IPS-15b (cell line): Measurements from ENCODE around the gene RAB6B.

Experiments
- H3K27me3 ChIP-seq: one replicate; pipeline ENCODE4 v1.6.1; 2013; ENCODE audit warnings: low read length; ENCODE audit not compliant: control insufficient read depth, insufficient read depth
- H3K36me3 ChIP-seq: one replicate; pipeline ENCODE4 v1.6.1; 2013; ENCODE audit warnings: low read length; ENCODE audit not compliant: control insufficient read depth, insufficient read depth
- H3K4me1 ChIP-seq: one replicate; pipeline ENCODE4 v1.6.1; 2013; ENCODE audit warnings: mild to moderate bottlenecking, low read length; ENCODE audit not compliant: control insufficient read depth, insufficient read depth
- H3K4me3 ChIP-seq: one replicate; pipeline ENCODE4 v1.5.1; 2013; ENCODE audit warnings: low read depth, low read length
- H3K9ac ChIP-seq: one replicate; pipeline ENCODE4 v1.6.1; 2013; ENCODE audit warnings: low read depth, mild to moderate bottlenecking, low read length
- H3K9me3 ChIP-seq: one replicate; pipeline ENCODE4 v1.6.1; 2013; ENCODE audit warnings: mild to moderate bottlenecking, low read length; ENCODE audit not compliant: control insufficient read depth, insufficient read depth

The RAB6B gene

DNA sequence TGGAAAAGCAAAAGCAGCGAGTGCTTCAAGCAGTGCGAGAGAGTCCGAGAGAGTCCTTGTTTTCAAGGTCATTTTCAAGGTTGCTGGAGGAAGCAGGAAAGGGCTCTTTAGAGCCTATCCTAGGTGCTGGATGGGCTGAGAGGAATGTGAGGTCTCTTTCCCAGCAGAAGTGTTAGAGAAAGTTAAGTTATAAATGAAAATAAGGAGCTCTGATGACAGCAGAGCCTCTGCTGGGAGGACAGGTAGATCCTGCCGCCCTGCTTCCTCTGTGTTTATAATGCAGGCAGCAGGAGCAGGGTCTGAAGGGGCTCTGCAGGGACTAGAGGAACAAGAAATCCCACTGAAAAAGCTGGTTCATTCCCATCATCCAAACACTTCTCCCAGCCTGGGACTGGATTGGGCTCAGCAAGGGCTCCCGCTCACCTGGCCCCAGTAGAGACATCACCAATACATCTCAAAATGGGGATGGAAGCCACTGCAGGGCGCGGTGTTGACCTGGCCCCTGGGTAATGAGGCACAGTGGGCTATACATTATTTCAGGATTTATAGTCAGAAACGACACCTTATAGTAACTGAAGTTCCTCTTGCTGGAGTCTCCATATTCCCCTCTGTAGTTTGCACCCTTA is 41.5 kb upstream of the RAB6B start:
- no peaks in the 10 kb centered on the region for H3K9me3 ChIP-seq

DNA sequence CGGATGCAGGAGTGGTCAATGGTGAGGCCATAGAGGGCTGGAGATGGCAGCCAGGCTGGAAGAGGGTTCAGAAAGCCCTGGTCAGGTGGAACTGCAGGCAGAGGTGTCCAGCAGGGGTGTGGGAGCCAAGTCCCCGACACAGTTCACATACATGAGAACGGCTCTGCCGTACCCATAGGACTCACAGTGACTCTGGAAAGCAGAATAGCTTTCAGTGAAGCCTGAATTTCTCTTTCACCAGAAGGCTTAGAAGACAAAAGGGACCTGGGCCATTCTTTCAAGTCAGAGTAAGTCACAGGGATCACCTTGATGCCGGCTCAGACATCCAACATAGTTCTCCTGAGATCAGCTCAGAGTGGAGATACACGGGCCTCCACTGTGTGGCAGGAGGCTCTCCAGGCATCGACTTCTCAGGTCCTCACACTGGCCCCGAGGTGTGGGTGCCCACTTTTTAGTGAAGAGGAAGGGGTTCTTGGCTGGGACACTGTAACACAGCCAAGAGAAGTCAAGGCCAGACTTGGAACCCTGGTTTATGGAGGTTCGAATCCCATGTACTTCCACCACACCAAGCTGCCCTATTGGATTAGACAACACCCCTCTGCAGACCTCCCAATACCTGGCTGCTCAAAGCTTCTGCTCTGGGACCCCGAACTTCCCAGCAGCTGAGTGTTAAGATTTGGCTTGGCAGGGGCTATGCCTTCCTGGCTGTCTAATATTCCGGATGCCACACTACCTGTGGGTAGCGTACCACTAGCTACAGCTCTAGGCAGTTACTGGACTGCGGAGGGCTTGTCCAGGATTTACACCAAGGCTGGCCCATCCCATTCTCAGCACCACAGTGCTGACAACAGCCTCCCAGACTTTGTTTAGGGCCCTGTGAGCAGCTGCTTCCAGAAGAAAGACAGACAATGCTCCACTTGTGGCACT is 40.4 kb upstream of the RAB6B start:
- H3K36me3 ChIP-seq, result no peaks in the 10 kb centered on the region

More for the DNA sequence above, 41.5 kb upstream of the RAB6B start:
- H3K4me3 ChIP-seq, result no peak overlapping the region
- no peaks in the 10 kb centered on the region for H3K27me3 ChIP-seq
- peaks cover under 1% of the 10 kb centered on the region for H3K4me1 ChIP-seq
- no peak overlapping the region for H3K9ac ChIP-seq
- no peaks in the 10 kb centered on the region for H3K36me3 ChIP-seq

DNA sequence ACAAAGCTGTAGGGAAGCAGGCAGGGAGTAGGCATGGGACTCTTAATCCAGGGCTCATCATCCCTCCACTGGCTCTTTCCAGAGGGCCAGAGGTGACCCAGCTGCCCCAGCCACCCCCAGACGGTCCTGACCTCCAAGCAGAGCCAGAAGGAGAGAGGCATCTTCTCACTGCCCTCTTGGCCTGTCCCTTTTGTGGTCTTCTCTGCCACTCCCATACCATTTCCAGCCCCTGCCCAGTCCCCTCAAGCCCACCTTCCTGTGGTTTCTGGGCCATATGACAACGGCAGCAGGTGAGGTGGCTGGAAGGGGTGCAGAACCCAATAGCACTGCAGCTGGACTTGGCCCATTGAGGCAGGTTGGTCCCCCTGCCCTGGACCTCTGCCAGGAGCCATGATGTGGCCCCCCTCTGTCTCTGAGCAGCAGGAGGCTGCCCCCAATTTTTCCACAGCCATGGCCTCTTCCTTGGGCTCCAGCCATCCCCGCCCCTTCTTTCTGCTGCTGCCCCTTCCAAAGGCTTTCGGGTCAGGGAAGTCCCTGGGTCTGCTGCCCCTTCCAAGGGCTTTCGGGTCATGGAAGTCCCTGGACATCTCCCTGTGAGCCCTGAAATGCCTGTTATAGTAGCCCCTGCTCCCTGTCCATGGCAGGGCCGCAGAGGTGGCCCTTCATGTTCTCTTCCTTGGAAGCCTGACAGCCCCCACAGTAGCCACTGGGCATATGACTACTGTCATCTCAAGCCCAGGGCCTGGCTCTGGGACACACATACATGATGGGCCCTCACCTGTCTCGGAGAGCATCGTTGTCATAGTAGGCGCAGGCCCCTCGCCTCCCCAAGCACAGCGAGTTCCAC is 39.5 kb upstream of the RAB6B start:
- H3K27me3 ChIP-seq, result no peaks in the 10 kb centered on the region
- no peak overlapping the region for H3K9ac ChIP-seq
- no peak overlapping the region for H3K4me3 ChIP-seq
- no peaks in the 10 kb centered on the region for H3K36me3 ChIP-seq
- no peaks in the 10 kb centered on the region for H3K9me3 ChIP-seq
- H3K4me1 ChIP-seq, result no peaks in the 10 kb centered on the region

More for the DNA sequence above, 40.4 kb upstream of the RAB6B start:
- Histone ChIP-seq H3K9ac (no peak overlapping the region), H3K9me3 (no peaks in the 10 kb centered on the region), H3K4me3 (no peak overlapping the region), H3K27me3 (no peaks in the 10 kb centered on the region), H3K4me1 (no peaks in the 10 kb centered on the region)

DNA sequence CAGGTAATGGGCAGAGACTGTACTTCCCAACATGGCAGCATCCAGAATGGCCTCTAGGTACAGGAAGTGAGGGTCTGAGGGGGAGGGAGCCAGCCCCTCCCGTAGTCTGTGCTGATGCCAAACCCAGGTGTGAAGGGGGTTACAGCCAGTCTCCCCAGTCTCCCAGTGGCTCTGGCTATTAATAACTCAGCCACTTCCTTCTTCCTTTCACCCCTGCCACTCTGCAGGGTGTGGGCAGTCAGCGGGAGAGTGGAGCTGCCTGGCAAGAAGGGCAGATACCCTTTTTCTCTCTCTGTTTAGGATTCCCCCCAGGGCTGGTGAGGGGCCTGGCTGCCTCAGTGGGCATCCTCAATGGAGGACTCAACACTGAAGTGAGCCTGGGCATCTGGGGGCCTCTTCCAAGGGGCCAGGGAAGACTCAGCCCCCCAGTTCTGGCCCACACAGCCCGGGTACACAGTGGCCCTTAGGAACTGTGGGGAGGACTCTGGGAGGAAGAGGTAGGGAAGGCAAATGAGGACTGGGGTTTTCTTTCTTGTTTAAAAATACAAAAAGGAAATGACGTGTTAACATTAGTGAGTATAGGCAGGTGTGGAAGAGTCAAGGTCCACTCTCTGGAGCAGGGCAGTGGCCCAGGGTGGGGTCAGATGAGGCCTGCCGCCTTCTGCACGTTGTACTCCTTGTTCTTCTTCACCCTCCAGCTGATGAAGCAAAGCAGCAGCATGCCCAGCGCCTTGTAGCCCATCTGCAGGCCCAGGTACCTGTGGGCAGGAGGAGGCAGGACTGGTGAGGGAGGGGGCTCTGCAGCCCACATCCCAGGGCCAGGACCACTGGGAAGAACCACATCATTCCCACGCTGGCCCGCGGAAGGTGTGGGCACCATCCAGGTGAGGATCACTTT is 38.6 kb upstream of the RAB6B start:
- H3K9me3 ChIP-seq, result no peaks in the 10 kb centered on the region
- H3K4me3 ChIP-seq, result no peak overlapping the region
- no peak overlapping the region for H3K9ac ChIP-seq
- H3K4me1 ChIP-seq, result no peaks in the 10 kb centered on the region
- H3K36me3 ChIP-seq, result no peaks in the 10 kb centered on the region
- H3K27me3 ChIP-seq, result no peaks in the 10 kb centered on the region

DNA sequence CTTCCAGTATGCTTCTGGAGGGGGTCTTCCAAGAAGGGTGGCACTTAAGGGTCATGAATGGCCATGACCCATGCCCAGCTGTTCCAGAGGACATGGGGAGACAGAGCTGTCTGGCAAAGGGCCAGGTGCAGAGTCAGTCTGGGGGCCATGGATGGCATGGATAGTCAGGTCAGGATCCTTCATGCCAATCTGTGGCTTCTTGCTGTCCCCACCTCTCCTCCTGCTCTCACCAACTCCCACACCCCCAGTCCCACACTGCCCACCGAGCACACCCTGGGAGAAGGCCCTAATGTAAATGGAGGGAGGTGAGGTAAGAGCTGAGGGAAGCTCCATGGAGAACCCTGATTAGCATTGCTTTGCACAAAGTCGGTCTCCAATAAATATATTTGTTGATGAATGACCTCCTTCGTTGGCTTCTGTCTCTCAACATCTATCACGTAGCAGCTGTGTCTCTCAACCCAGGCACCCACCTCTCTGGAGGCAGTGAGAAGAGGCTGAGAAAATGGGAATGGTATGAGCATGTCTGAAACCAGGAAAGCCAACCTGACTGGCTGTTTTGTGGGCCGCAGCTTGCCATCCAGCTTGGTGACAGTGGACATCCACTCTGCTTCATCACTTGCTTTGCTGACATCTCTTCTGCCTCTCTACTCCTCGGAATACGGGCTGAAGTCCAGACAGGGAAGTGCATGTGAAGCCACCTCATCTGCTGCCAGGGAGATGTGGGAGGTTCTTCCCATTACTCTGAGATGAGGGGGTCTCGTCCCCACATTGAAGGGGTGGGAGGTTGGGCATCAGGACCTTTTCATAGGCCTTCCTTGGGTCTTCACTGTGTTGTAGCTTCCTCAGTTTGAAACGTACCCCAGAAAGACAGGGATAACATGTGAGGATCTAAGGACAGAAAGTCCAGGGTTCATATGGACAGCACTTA is 37.7 kb upstream of the RAB6B start:
- H3K9ac ChIP-seq, result no peak overlapping the region
- H3K4me1 ChIP-seq, result no peaks in the 10 kb centered on the region
- no peaks in the 10 kb centered on the region for H3K36me3 ChIP-seq
- H3K27me3 ChIP-seq, result peaks cover 7% of the 10 kb centered on the region
- H3K9me3 ChIP-seq, result no peaks in the 10 kb centered on the region
- H3K4me3 ChIP-seq, result no peak overlapping the region

DNA sequence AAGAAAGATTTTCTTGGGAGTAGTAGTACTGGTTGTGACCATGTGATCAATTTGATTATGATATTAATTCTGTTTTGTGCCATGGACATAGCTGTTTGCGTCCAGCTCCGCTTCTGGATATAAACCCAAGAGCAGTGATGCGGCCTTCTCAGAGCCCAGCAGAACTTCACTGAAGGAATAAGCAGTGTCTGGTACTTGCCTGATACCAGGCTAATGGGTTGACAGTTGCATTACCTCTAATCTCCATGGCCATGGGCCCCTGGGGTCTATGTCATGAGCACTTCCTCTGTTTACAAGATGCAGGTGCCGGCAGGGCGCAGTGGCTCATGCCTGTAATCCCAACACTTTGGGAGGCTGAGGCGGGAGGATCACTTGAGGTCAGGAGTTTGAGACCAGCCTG is 36.3 kb upstream of the RAB6B start:
- no peaks in the 10 kb centered on the region for H3K4me1 ChIP-seq
- H3K27me3 ChIP-seq, result peaks cover 15% of the 10 kb centered on the region
- no peaks in the 10 kb centered on the region for H3K36me3 ChIP-seq
- H3K9me3 ChIP-seq, result no peaks in the 10 kb centered on the region
- no peak overlapping the region for H3K4me3 ChIP-seq
- H3K9ac ChIP-seq, result no peak overlapping the region

DNA sequence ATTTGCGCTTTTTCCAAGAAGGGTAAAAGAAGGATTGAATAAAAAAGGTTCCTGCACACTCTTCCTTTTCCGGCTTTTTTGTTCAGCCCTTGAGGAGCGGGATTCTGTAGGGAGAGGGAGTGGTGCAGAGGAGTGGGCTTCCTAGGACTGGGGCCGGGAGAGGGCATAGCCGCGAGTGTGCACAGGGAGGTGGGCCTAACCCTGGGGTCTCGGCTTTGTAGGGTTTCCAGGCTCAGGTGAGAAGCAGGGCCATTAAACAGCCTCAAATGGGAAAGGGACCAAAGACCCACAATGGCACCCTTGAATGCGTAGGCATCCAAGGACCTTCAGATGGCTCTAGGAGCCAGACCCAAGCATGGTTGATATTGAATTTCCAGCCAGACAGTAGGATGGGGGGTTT is 35.4 kb upstream of the RAB6B start:
- Histone ChIP-seq H3K4me3 (no peak overlapping the region), H3K36me3 (no peaks in the 10 kb centered on the region), H3K27me3 (peaks cover 15% of the 10 kb centered on the region), H3K4me1 (no peaks in the 10 kb centered on the region), H3K9ac (no peak overlapping the region), H3K9me3 (no peaks in the 10 kb centered on the region)

DNA sequence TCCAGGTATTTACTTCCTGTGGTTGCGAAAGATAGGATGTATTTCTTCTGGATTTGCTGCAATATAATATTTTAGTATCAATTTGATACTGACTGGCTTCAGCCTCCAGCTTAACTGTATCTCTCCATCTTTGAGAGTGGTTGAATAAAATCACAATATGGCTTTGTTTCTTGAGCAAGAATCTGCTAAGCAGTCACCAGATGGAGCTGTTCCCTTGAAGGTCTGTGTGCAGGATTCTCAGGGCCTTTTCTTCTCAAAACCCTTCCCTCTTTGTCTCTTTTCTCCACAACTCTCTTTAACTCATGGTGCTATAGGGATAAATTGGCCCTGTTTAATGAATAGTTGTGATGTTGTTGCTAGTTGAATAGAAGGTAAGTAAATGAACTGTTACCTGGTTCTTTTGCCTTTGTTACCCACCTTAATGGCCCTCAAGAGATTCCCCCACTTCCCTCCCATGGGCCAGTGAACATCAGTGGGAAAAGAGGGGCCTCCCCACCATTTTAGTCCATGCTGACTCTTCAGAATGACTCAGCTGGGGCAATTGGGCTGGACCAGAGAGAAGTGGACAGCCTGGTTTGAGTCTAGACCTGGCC is 34.8 kb upstream of the RAB6B start:
- Histone ChIP-seq H3K9me3 (no peaks in the 10 kb centered on the region), H3K27me3 (peaks cover 17% of the 10 kb centered on the region), H3K4me3 (no peak overlapping the region), H3K4me1 (no peaks in the 10 kb centered on the region), H3K36me3 (no peaks in the 10 kb centered on the region), H3K9ac (no peak overlapping the region)

DNA sequence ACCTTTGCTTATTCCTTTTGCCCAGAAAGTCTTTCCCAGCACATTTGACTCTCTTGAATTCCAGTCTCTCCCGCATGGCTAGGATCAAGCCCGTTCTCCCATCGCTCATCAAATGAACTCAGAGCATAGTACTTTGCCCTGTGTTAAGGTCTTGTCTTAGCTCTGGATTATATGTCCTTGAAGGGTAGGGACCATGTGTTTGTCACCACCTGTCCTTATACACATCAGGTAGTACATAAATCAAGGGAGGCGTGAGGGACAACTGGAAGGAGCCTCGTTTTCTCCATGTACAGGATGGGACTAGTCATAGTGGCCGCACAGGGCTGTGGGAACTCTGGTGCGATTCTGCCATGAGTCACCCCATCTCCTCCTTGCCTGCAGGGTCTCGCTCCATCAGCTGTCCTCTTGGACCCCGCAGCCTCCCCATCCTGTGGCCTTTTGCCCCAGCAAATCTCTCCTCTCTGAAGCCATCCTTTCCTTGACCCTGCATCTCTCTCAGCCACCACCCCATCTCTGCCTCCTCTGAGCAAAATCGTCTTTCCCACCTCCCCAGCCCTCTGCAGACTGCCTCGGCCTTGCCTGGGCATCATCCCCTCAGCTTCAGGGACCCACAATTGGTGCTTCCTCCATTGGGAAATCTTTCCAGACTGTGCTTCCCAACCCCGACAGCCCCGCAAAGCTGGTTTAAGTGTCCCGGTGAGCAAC is 33.4 kb upstream of the RAB6B start:
- Histone ChIP-seq H3K9ac (no peak overlapping the region), H3K4me1 (no peaks in the 10 kb centered on the region), H3K4me3 (no peak overlapping the region), H3K9me3 (no peaks in the 10 kb centered on the region), H3K36me3 (no peaks in the 10 kb centered on the region), H3K27me3 (peaks cover 17% of the 10 kb centered on the region)
